ENCODE measurements around the gene NTM.

DNA sequence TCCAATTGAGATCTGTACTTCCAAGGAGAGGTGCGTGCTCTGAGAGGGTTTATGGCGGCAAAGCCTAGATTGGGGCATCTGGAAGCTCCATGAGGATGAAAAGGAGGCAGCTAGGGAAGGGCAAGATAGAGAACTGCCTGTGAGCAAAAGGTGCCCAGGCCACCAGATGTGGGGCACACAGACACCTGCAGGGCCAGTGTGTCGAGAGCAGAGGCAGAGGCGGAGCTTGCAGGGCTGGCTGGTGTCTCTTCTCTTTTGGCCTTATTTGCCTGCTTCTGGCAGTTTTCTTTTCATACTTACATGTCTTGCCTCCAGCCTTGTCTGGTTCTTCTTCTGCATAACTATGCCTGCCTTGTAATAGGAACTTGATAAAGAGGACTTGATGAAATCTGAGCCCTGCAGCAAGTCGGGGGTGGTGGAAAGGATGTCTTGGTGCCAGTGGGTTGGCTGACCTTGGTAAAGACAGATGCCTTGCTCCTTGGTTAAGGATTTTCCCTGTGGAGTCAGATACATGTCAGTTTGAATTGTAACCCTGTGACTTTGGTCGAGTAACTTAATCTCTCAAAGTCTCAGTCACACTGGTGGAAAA is 680.3 kb downstream of the NTM start:
- TF ChIP-seq POLR2A (IDR thresholded peaks at IDR 0.05), result no peak
- TF ChIP-seq, protein P1, sequence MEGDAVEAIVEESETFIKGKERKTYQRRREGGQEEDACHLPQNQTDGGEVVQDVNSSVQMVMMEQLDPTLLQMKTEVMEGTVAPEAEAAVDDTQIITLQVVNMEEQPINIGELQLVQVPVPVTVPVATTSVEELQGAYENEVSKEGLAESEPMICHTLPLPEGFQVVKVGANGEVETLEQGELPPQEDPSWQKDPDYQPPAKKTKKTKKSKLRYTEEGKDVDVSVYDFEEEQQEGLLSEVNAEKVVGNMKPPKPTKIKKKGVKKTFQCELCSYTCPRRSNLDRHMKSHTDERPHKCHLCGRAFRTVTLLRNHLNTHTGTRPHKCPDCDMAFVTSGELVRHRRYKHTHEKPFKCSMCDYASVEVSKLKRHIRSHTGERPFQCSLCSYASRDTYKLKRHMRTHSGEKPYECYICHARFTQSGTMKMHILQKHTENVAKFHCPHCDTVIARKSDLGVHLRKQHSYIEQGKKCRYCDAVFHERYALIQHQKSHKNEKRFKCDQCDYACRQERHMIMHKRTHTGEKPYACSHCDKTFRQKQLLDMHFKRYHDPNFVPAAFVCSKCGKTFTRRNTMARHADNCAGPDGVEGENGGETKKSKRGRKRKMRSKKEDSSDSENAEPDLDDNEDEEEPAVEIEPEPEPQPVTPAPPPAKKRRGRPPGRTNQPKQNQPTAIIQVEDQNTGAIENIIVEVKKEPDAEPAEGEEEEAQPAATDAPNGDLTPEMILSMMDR (IDR thresholded peaks at IDR 0.05), result no peak
- no peak for TF ChIP-seq EP300 (IDR thresholded peaks at IDR 0.05)
